CD8-positive, alpha-beta memory T cell (primary cell): Measurements from ENCODE around the gene SPDYE6. TPM values are rescaled to one million over a fixed set of nuclear protein-coding genes. Genes with fewer than 3 reads are reported as not detected.

ENCODE experiments used
- CTCF ChIA-PET: fragments of 350-600 bp; sonication (Branson Sonifier 250); formaldehyde crosslinking; loops from one replicate; lab custom pipeline; 2021; ENCODE audit warnings: antibody characterized with exemption; lab: Charles Lee
- POLR2A ChIA-PET: fragments of 350-600 bp; sonication (Branson Sonifier 250); formaldehyde crosslinking; loops from one replicate; lab custom pipeline; 2021; ENCODE audit warnings: antibody characterized with exemption; lab: Charles Lee
- DNase-seq, 5 donors: peaks; one replicate each; pipeline versions ENCODE4 v3.0.0 to v3.0.0-alpha.2; 2020 to 2022; ENCODE audit warnings: mixed read lengths in 1 of 5
- H3K27ac ChIP-seq: one replicate; pipeline ENCODE4 v1.7.0; 2013; ENCODE audit warnings: low read depth, mild to moderate bottlenecking, low read length, moderate library complexity
- H3K27me3 ChIP-seq: 2 replicates; pipeline ENCODE4 v1.7.0; 2013; ENCODE audit warnings: low read length, mild to moderate bottlenecking; ENCODE audit not compliant: insufficient read depth, poor library complexity, severe bottlenecking
- H3K36me3 ChIP-seq: 2 replicates; pipeline ENCODE4 v1.7.0; 2013; ENCODE audit warnings: mild to moderate bottlenecking, low read length, moderate library complexity; ENCODE audit not compliant: insufficient read depth
- H3K4me1 ChIP-seq: 2 replicates; pipeline ENCODE4 v1.7.0; 2013; ENCODE audit warnings: mild to moderate bottlenecking, low read length, moderate library complexity; ENCODE audit not compliant: insufficient read depth
- H3K4me3 ChIP-seq: 2 replicates; pipeline ENCODE4 v1.7.0; 2013; ENCODE audit warnings: mild to moderate bottlenecking, low read length
- H3K9me3 ChIP-seq: 2 replicates; pipeline ENCODE4 v1.7.0; 2013; ENCODE audit warnings: mild to moderate bottlenecking, low read length
- H3K27ac Mint-ChIP-seq, 8 donors: one replicate each; pipeline ENCODE4 v1.8.0; 2020 to 2021; ENCODE audit warnings: mixed read lengths in 8 of 8, mild to moderate bottlenecking in 6 of 8, inconsistent platforms in 3 of 8, moderate library complexity in 3 of 8
- H3K27me3 Mint-ChIP-seq, 2 donors: one replicate each; pipeline ENCODE4 v1.8.0; 2020 to 2021; ENCODE audit warnings: mixed read lengths in 2 of 2, mild to moderate bottlenecking in 1 of 2, moderate library complexity in 1 of 2
- H3K36me3 Mint-ChIP-seq, 3 donors: one replicate each; pipeline ENCODE4 v1.8.0; 2020 to 2021; ENCODE audit warnings: mixed read lengths in 3 of 3, inconsistent platforms in 1 of 3, mild to moderate bottlenecking in 1 of 3
- H3K4me1 Mint-ChIP-seq, 3 donors: one replicate each; pipeline ENCODE4 v1.8.0; 2020 to 2021; ENCODE audit warnings: mixed read lengths in 3 of 3, inconsistent platforms in 1 of 3, mild to moderate bottlenecking in 1 of 3
- H3K4me3 Mint-ChIP-seq, 7 donors: one replicate each; pipeline ENCODE4 v1.8.0; 2020 to 2021; ENCODE audit warnings: mixed read lengths in 7 of 7, mild to moderate bottlenecking in 6 of 7, moderate library complexity in 4 of 7, inconsistent platforms in 2 of 7
- H3K9me3 Mint-ChIP-seq, 5 donors: one replicate each; pipeline ENCODE4 v1.8.0; 2020 to 2022; ENCODE audit warnings: mixed read lengths in 5 of 5, mild to moderate bottlenecking in 3 of 5, moderate library complexity in 2 of 5, inconsistent platforms in 1 of 5
- polyA plus RNA-seq: library from polyadenylated mRNA; unstranded; fragments of 300-500 nt; fragmentation: Illumina TruSeq; gene quantifications from one replicate; pipeline ENCODE4 v1.2.3, GENCODE V29; 2021
- total RNA-seq, 2 experiments: library from RNA; stranded (reverse); gene quantifications; one replicate each; pipeline ENCODE4 v1.2.3, GENCODE V29; 2021

SPDYE6 gene
- total and polyA plus RNA-seq, 3 experiments from 2014 or later = 0.89 TPM; not detected in 2

DNA sequence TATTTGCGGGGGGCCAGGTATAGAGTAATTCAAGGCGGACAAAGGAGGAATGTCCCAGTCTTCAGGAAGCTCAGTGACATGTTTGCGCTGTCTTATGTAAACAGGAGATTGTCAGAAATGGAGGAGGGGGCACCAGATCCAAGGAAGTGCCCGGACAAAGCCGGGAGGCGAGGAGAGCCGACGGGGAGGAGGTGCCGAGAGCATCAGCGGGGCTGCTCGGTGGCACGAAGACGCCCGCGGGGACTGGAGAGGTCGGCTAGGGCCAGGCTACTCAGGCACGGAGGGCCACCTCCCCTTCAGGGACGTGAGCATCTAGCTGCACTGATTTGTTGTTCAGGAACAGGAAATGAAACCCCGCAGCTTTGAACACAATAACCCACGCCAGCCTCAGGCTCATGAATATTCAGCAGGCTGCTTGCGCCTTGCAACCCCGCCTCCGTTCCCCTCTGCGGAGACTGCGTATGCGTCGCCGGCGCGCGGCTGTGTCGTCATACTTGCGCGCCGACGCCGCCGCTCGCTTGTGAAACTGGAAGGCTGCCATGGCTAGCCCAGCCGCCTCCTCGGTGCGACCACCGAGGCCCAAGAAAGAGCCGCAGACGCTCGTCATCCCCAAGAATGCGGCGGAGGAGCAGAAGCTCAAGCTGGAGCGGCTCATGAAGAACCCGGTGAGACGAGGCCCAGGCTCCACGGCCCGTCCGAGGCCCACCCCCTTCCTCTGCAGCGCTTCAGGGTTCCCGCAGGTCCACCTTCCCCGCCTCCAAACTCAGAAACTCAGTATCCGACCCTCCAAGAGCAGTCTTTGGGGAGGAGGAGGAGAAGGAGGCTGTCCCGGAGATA is 39.8 kb upstream of the SPDYE6 start, which contains the start of gene PRKRIP1:
Gene PRKRIP1 (plus strand): TSS at position 491 of the 837 bp plus-strand sequence. CDS start 49 bp downstream, at position 540.
- peak; percentile 79 to 93 (median 87) for DNase-seq
- ChIA-PET CTCF (interaction anchor here (1.8 to 2.0 kb wide), 3 partner anchors 9 to 55 kb away, joined by 6 to 11 read pairs (median 10); no protein-coding TSS in a partner anchor), POLR2A (interaction anchor here (0.7 to 2.0 kb wide), 5 partner anchors 9 to 68 kb away, joined by 3 to 5 read pairs (median 3); no protein-coding TSS in a partner anchor)
- H3K4me3 Mint-ChIP-seq = peak within 1 kb of the TSS; percentile 87 to 98 (median 97)
- no peaks in the 10 kb centered on the region for H3K27me3 Mint-ChIP-seq
- Histone ChIP-seq H3K36me3 (peaks cover 10% of the 10 kb centered on the region), H3K27ac (peak within 1 kb of the TSS; percentile 81), H3K4me1 (peaks cover 16% of the 10 kb centered on the region), H3K9me3 (no peaks in the 10 kb centered on the region), H3K27me3 (no peaks in the 10 kb centered on the region), H3K4me3 (peak within 1 kb of the TSS; percentile 95)
- H3K4me1 Mint-ChIP-seq = peaks cover 19 to 29% (median 25%) of the 10 kb centered on the region in 3 donors
- peaks cover 0 to 52% (median 11%) of the 10 kb centered on the region in 3 donors for H3K36me3 Mint-ChIP-seq
- no peaks in the 10 kb centered on the region for H3K9me3 Mint-ChIP-seq
- peak within 1 kb of the TSS; percentile 91 to 99 (median 98) for H3K27ac Mint-ChIP-seq

DNA sequence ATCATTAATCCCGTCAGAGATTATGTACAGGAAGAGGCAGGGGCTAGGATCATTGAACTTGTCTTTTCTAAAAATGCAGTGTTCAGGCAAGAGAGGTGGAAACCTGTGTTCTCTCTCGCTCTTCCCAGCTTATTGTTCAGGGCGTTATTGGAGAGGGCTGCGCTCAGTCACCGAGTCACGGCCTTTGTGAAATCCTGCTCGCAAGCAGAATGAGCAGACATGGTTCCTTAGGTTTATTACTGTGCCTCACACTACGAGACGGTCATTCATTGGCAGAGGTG is 39.3 kb upstream of the SPDYE6 start:
- CTCF ChIA-PET = interaction anchor here (1.8 to 2.0 kb wide), 3 partner anchors 10 to 55 kb away, joined by 6 to 11 read pairs (median 10); no protein-coding TSS in a partner anchor

GRCh38 chr7:102393467-102393866 is 37.2 kb upstream of the SPDYE6 start:
- peaks cover 16% of the 10 kb centered on the region for H3K4me1 ChIP-seq
- peak overlapping the region in 1 of 7 donors; percentile 8 for H3K4me3 Mint-ChIP-seq
- H3K4me3 ChIP-seq = no peak overlapping the region
- POLR2A ChIA-PET = interaction anchor here (0.6 kb wide), 1 partner anchor 70 kb away, joined by 5 read pairs; no protein-coding TSS in a partner anchor
- no peak overlapping the region for H3K27ac ChIP-seq
- H3K36me3 Mint-ChIP-seq = peaks cover 0 to 30% (median 2%) of the 10 kb centered on the region in 3 donors
- CTCF ChIA-PET = interaction anchor here (1.2 to 1.3 kb wide), 2 partner anchors 30 to 114 kb away, joined by 3 read pairs; no protein-coding TSS in a partner anchor
- no peaks in the 10 kb centered on the region for H3K27me3 ChIP-seq
- no peaks in the 10 kb centered on the region for H3K27me3 Mint-ChIP-seq
- DNase-seq = no peak
- no peaks in the 10 kb centered on the region for H3K36me3 ChIP-seq
- no peaks in the 10 kb centered on the region for H3K9me3 Mint-ChIP-seq
- H3K27ac Mint-ChIP-seq = peak overlapping the region in 3 of 8 donors; percentile 17 to 64 (median 33)
- H3K9me3 ChIP-seq = no peaks in the 10 kb centered on the region
- H3K4me1 Mint-ChIP-seq = peaks cover 19 to 29% (median 25%) of the 10 kb centered on the region in 3 donors

More for the DNA sequence above, 39.3 kb upstream of the SPDYE6 start:
- Mint-ChIP-seq H3K27ac (peak overlapping the region; percentile 91 to 99 (median 98)), H3K36me3 (peaks cover 0 to 47% (median 8%) of the 10 kb centered on the region in 3 donors), H3K27me3 (no peaks in the 10 kb centered on the region), H3K9me3 (no peaks in the 10 kb centered on the region), H3K4me1 (peaks cover 19 to 29% (median 25%) of the 10 kb centered on the region in 3 donors), H3K4me3 (peak overlapping the region; percentile 87 to 98 (median 97))
- Histone ChIP-seq H3K27ac (peak overlapping the region; percentile 22), H3K9me3 (no peaks in the 10 kb centered on the region), H3K4me1 (peaks cover 16% of the 10 kb centered on the region), H3K36me3 (peaks cover 10% of the 10 kb centered on the region), H3K27me3 (no peaks in the 10 kb centered on the region), H3K4me3 (peak overlapping the region; percentile 95)
- POLR2A ChIA-PET = interaction anchor here (1.0 to 2.0 kb wide), 2 partner anchors 20 to 32 kb away, joined by 5 read pairs; no protein-coding TSS in a partner anchor
- DNase-seq = no peak

GRCh38 chr7:102392330-102392729 is 36.1 kb upstream of the SPDYE6 start:
- no peak overlapping the region for H3K4me3 Mint-ChIP-seq
- H3K36me3 ChIP-seq = no peaks in the 10 kb centered on the region
- H3K27me3 ChIP-seq = no peaks in the 10 kb centered on the region
- no peaks in the 10 kb centered on the region for H3K27me3 Mint-ChIP-seq
- no peak for DNase-seq
- no peak overlapping the region for H3K4me3 ChIP-seq
- no peaks in the 10 kb centered on the region for H3K9me3 ChIP-seq
- POLR2A ChIA-PET = no interaction called here
- H3K4me1 Mint-ChIP-seq = peaks cover 16 to 20% (median 16%) of the 10 kb centered on the region in 3 donors
- H3K9me3 Mint-ChIP-seq = no peaks in the 10 kb centered on the region
- peaks cover 12% of the 10 kb centered on the region for H3K4me1 ChIP-seq
- peaks cover 0 to 25% (median 2%) of the 10 kb centered on the region in 3 donors for H3K36me3 Mint-ChIP-seq
- peak overlapping the region in 4 of 8 donors; percentile 1 to 85 (median 6) for H3K27ac Mint-ChIP-seq
- CTCF ChIA-PET = interaction anchor here (1.7 to 2.5 kb wide), 2 partner anchors 12 to 112 kb away, joined by 6 to 21 read pairs; no protein-coding TSS in a partner anchor
- H3K27ac ChIP-seq = no peak overlapping the region

GRCh38 chr7:102390697-102391484 is 34.6 kb upstream of the SPDYE6 start:
- Mint-ChIP-seq H3K4me3 (no peak overlapping the region), H3K9me3 (no peaks in the 10 kb centered on the region), H3K36me3 (peaks cover 0 to 26% (median 2%) of the 10 kb centered on the region in 3 donors), H3K27me3 (no peaks in the 10 kb centered on the region), H3K27ac (no peak overlapping the region), H3K4me1 (peaks cover 5 to 6% (median 5%) of the 10 kb centered on the region in 3 donors)
- H3K4me3 ChIP-seq = no peak overlapping the region
- H3K9me3 ChIP-seq = no peaks in the 10 kb centered on the region
- H3K27ac ChIP-seq = no peak overlapping the region
- H3K27me3 ChIP-seq = no peaks in the 10 kb centered on the region
- H3K36me3 ChIP-seq = no peaks in the 10 kb centered on the region
- ChIA-PET POLR2A (no interaction called here), CTCF (interaction anchor here (1.0 to 2.5 kb wide), 4 partner anchors 13 to 114 kb away, joined by 4 to 21 read pairs (median 7); no protein-coding TSS in a partner anchor)
- H3K4me1 ChIP-seq = peaks cover 5% of the 10 kb centered on the region
- DNase-seq = peak; percentile 56 to 80 (median 60)

DNA sequence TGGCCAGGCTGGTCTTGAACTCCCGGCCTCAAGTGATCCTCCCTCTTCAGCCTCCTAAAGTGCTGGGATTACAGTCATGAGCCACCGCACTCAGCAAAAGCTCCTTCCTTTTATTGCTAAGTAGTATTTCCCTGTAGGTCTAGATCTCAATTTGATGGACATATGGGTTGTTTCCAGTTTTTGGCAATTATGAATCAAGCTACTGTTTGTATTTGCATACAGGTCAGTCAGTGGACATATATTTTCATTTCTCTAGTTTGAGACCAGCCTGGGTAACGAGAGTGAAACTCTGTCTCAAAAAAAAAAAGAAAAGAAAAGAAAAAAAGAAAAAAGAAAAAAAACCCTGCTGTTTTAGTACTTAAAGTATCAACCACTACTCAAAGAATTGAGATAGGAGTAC is 33.6 kb upstream of the SPDYE6 start:
- Mint-ChIP-seq H3K36me3 (peaks cover 0 to 28% (median 2%) of the 10 kb centered on the region in 3 donors), H3K4me1 (no peaks in the 10 kb centered on the region), H3K27me3 (no peaks in the 10 kb centered on the region), H3K27ac (peak overlapping the region in 1 of 8 donors; percentile 5), H3K4me3 (no peak overlapping the region), H3K9me3 (no peaks in the 10 kb centered on the region)
- no peak overlapping the region for H3K27ac ChIP-seq
- H3K36me3 ChIP-seq = no peaks in the 10 kb centered on the region
- H3K4me3 ChIP-seq = no peak overlapping the region
- POLR2A ChIA-PET = no interaction called here
- H3K4me1 ChIP-seq = no peaks in the 10 kb centered on the region
- no peak for DNase-seq
- no peaks in the 10 kb centered on the region for H3K27me3 ChIP-seq
- H3K9me3 ChIP-seq = no peaks in the 10 kb centered on the region
- CTCF ChIA-PET = interaction anchor here (0.8 to 2.2 kb wide), 3 partner anchors 47 to 80 kb away, joined by 3 to 4 read pairs (median 3); no protein-coding TSS in a partner anchor

GRCh38 chr7:102387064-102387463 is 30.8 kb upstream of the SPDYE6 start:
- Histone ChIP-seq H3K4me3 (no peak overlapping the region), H3K27ac (no peak overlapping the region), H3K4me1 (no peaks in the 10 kb centered on the region), H3K36me3 (no peaks in the 10 kb centered on the region), H3K9me3 (no peaks in the 10 kb centered on the region), H3K27me3 (no peaks in the 10 kb centered on the region)
- H3K27ac Mint-ChIP-seq = peak overlapping the region in 2 of 8 donors; percentile 43 to 57
- CTCF ChIA-PET = interaction anchor here (1.0 to 2.1 kb wide), 2 partner anchors 107 to 114 kb away, joined by 3 to 6 read pairs; no protein-coding TSS in a partner anchor
- no peaks in the 10 kb centered on the region for H3K9me3 Mint-ChIP-seq
- no peaks in the 10 kb centered on the region for H3K27me3 Mint-ChIP-seq
- H3K36me3 Mint-ChIP-seq = peaks cover 0 to 35% (median 2%) of the 10 kb centered on the region in 3 donors
- POLR2A ChIA-PET = interaction anchor here (0.5 kb wide), 1 partner anchor 9 kb away, joined by 3 read pairs; the partner anchor contains the start of gene PRKRIP1
- DNase-seq = no peak
- no peaks in the 10 kb centered on the region for H3K4me1 Mint-ChIP-seq
- H3K4me3 Mint-ChIP-seq = no peak overlapping the region
